RWPE1 (cell line): Measurements from ENCODE around the gene CSMD2.

ENCODE experiments used
- CTCF ChIA-PET: fragments of 350-600 bp; sonication (Branson Sonifier 250); formaldehyde crosslinking; extraction: SDS; loops from one replicate; lab custom pipeline; 2021; lab: Yijun Ruan, JAX
- POLR2A ChIA-PET: fragments of 400-600 bp; formaldehyde crosslinking; extraction: SDS; loops from one replicate; lab custom pipeline; 2020; ENCODE audit warnings: antibody characterized with exemption; ENCODE audit not compliant: low non-redundant PET; lab: Yijun Ruan, JAX
- DNase-seq: peaks from one replicate; pipeline ENCODE4 v3.0.0; 2012; ENCODE audit warnings: low spot score
- H3K27ac ChIP-seq: fragments of 450-650 bp; 2 replicates; pipeline ENCODE4 v1.5.1; 2017
- CTCF ChIP-seq: fragments of 450-650 bp; conservative IDR thresholded peaks from 2 replicates; pipeline ENCODE4 v1.5.1; 2017; ENCODE audit warnings: low read depth, mild to moderate bottlenecking

The CSMD2 gene

DNA sequence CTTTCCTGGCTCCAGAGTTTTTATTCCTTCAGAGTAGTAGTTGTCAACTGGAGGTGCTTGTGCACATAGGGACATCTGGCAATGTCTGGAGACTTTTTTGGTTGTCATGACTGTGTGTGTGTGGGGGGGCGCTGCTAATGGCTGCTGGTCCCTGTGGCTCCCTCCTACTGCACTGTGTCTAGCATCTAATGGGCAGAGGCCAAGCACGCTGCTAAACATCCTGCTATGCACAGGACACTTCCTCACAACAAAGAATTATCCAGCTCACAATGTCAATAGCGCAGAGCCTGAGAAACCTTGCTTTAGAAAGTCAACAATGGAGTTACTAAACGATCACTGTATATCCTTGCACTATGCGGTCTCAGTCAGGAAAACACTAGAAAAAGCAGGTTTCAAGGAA is 320.9 kb downstream of the CSMD2 start:
- CTCF ChIA-PET: no interaction called here
- POLR2A ChIA-PET: interaction anchor here (0.6 kb wide), 1 partner anchor 636 kb away, joined by 3 read pairs; no protein-coding TSS in a partner anchor
- no peak for DNase-seq
- no peak overlapping the region for H3K27ac ChIP-seq
- no peak for TF ChIP-seq CTCF

DNA sequence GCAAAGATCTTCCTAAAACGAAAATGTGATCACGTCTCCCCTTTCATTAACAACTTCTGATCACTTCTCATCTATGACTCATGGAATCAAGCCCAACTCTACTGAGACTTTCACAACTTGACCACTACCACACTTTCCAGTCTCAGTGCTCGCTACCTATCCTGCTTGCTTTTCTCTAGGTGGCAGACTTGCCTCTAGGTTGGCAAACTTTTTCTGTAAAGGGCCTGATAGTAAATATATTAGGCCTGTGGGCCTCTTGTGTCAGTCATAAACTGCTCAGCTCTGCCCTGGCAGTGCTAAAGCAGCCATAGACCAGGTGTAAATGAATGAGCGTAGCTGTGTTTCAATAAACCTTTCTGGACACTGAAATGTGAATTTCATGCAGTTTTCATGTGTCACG is 322.7 kb downstream of the CSMD2 start:
- ChIA-PET POLR2A (no interaction called here), CTCF (interaction anchor here (0.7 kb wide), 1 partner anchor 23 kb away, joined by 3 read pairs; no protein-coding TSS in a partner anchor)
- H3K27ac ChIP-seq: no peak overlapping the region
- no peak for TF ChIP-seq CTCF
- no peak for DNase-seq

DNA sequence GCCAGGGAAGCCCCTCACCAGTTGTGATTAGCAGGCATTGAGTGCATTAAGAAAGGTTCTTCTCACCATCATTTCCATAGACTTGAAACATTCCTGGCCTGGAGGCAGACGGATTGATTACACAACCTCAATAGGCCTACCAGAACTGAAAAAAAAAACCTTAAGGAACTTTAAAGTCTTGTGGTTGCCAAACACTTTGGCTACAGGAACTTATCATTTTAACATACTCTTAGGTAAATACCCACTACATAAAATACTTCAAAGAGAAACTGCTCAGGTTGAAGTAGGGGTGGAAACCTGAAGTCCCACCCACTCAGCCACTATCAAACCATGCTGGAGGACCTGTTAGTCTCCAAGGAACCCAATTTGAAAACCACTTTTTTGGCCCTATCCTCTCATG is 323.5 kb downstream of the CSMD2 start:
- ChIA-PET POLR2A (no interaction called here), CTCF (no interaction called here)
- no peak for TF ChIP-seq CTCF
- no peak overlapping the region for H3K27ac ChIP-seq
- no peak for DNase-seq

DNA sequence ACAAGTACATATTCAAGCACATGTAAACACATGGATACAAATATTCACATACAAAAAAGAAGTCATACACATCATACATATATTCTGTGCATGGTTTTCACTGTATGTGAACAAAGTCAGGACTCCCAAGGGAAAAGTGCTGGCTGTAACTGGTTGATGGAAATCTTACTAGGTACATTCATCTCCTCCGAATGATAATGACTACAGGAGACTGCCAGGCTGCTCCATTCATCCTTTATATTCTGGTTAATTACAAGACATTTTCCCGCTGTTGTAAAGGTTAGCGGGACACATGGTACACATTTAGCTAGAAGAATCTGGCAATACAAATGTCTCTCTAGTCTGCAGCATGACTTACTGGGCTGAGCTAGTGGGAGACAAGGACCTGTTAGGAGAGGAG is 327.4 kb downstream of the CSMD2 start:
- TF ChIP-seq CTCF: no peak
- no peak overlapping the region for H3K27ac ChIP-seq
- ChIA-PET CTCF (no interaction called here), POLR2A (no interaction called here)
- no peak for DNase-seq

DNA sequence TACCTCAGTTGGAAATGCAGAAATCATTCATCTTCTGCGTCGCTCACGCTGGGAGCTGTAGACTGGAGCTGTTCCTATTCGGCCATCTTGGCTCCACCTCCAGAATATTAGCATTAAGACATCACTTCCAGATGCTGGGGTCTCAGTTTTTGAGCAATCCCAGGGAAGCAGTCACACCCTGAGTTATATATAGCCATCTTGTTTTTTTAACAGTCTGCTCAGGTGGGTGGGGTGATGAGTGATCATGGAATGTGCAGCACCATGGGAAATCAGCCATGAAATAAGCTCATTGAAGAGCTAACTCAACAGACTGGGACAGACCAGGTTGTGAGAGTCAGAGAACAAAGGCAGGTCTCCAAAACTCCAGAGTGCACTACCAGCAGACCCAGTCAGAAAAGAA is 328.1 kb downstream of the CSMD2 start:
- CTCF ChIA-PET: no interaction called here

GRCh38 chr1:33828654-33829053 is 336.4 kb downstream of the CSMD2 start:
- POLR2A ChIA-PET: no interaction called here
- H3K27ac ChIP-seq: no peak overlapping the region
- DNase-seq: no peak
- CTCF ChIA-PET: interaction anchor here (0.6 kb wide), 1 partner anchor 769 kb away, joined by 3 read pairs; no protein-coding TSS in a partner anchor
- no peak for TF ChIP-seq CTCF

More for the DNA sequence above, 328.1 kb downstream of the CSMD2 start:
- DNase-seq: no peak
- POLR2A ChIA-PET: no interaction called here
- no peak overlapping the region for H3K27ac ChIP-seq
- no peak for TF ChIP-seq CTCF
